Hepatocyte (in vitro differentiated cells): ENCODE data around the gene HSPBP1. TPM values are rescaled to one million over a fixed set of nuclear protein-coding genes. Genes with fewer than 3 reads are reported as not detected.

Experiments
- DNase-seq: peaks from one replicate; pipeline ENCODE4 v3.0.0-alpha.2; 2016; ENCODE audit warnings: low spot score
- H2AFZ ChIP-seq: fragments of 200-600 bp; sonication (generic); 2 replicates; pipeline ENCODE4 v1.6.0; 2016; ENCODE audit warnings: antibody characterized with exemption, mild to moderate bottlenecking
- H3K27ac ChIP-seq: fragments of 200-600 bp; sonication (generic); 2 replicates; pipeline ENCODE4 v1.5.1; 2016; ENCODE audit warnings: mild to moderate bottlenecking
- H3K27me3 ChIP-seq: fragments of 200-600 bp; sonication (generic); 2 replicates; pipeline ENCODE4 v1.6.1; 2016
- H3K36me3 ChIP-seq: fragments of 200-600 bp; sonication (generic); replicated peaks from 2 replicates; pipeline ENCODE4 v1.5.1; 2016; ENCODE audit warnings: low read depth; ENCODE audit not compliant: insufficient read depth
- H3K4me1 ChIP-seq: fragments of 200-600 bp; sonication (generic); 2 replicates; pipeline ENCODE4 v1.5.1; 2016; ENCODE audit warnings: mild to moderate bottlenecking, moderate library complexity; ENCODE audit not compliant: insufficient read depth
- H3K4me2 ChIP-seq: fragments of 200-600 bp; sonication (generic); 2 replicates; pipeline ENCODE4 v1.6.0; 2016
- H3K4me3 ChIP-seq: fragments of 200-600 bp; sonication (generic); 2 replicates; pipeline ENCODE4 v1.5.1; 2016; ENCODE audit warnings: mild to moderate bottlenecking
- H3K79me2 ChIP-seq: fragments of 200-600 bp; sonication (generic); 2 replicates; pipeline ENCODE4 v1.6.0; 2017; ENCODE audit warnings: mild to moderate bottlenecking
- H3K9me2 ChIP-seq: fragments of 200-600 bp; sonication (generic); replicated peaks from 2 replicates; pipeline ENCODE4 v1.6.0; 2017; ENCODE audit warnings: mild to moderate bottlenecking; ENCODE audit not compliant: insufficient read depth
- H3K9me3 ChIP-seq: fragments of 200-600 bp; sonication (generic); 2 replicates; pipeline ENCODE4 v1.5.1; 2016; ENCODE audit warnings: low read depth, mild to moderate bottlenecking
- H4K20me1 ChIP-seq: fragments of 200-600 bp; sonication (generic); 2 replicates; pipeline ENCODE4 v1.6.0; 2016; ENCODE audit warnings: mild to moderate bottlenecking; ENCODE audit not compliant: insufficient read depth, poor library complexity, severe bottlenecking
- EZH2 ChIP-seq: fragments of 200-600 bp; sonication (generic); IDR thresholded peaks from 2 replicates; pipeline ENCODE4 v1.6.1; 2016; ENCODE audit warnings: antibody characterized with exemption, mild to moderate bottlenecking, borderline replicate concordance
- EZH2phosphoT487 ChIP-seq: fragments of 200-600 bp; sonication (generic); IDR thresholded peaks from one replicate; pipeline ENCODE4 v1.6.1; 2018; ENCODE audit warnings: antibody characterized with exemption, mild to moderate bottlenecking, low read depth, moderate library complexity; ENCODE audit not compliant: unreplicated experiment, severe bottlenecking
- WGBS: methylation state at CpG from one replicate; pipeline ENCODE4 v1.1.6; 2016; ENCODE audit warnings: low lambda C conversion rate; ENCODE audit errors: missing lambda C conversion rate; 5-methylcytosine and 5-hydroxymethylcytosine counted together
- microRNA-seq: library from miRNA; unstranded; fragments of <30 nt; microRNA quantifications from one replicate; pipeline ENCODE4, GENCODE V29; 2017
- polyA plus RNA-seq: library from polyadenylated mRNA; unstranded; fragments of >200 nt; fragmentation: Nextera tagmentation; extraction: Ambion mirVana; gene quantifications from 2 replicates; pipeline ENCODE4 v1.2.1, GENCODE V29; 2016
- small RNA-seq: library from RNA; depleted of rRNA; stranded (forward); fragments of <200 nt; gene quantifications from one replicate; pipeline ENCODE3, GENCODE V24; 2014
- total RNA-seq: library from RNA; depleted of rRNA; stranded (reverse); fragments of >200 nt; gene quantifications from 2 replicates; pipeline ENCODE4 v1.2.3, GENCODE V29; 2014
- TF ChIP-seq, protein P1 (sequence below): fragments of 200-600 bp; sonication (generic); IDR thresholded peaks from 2 replicates; pipeline ENCODE4 v1.5.1; 2016; ENCODE audit warnings: antibody characterized with exemption, mild to moderate bottlenecking; ENCODE audit not compliant: poor library complexity

Gene HSPBP1
- total and polyA plus RNA-seq, 2 experiments from 2014 or later: 31.5 to 52.2 TPM

- no peak overlapping the region for H3K4me3 ChIP-seq
- no peaks in the 10 kb centered on the region for H3K79me2 ChIP-seq
- H3K27ac ChIP-seq: no peak overlapping the region
- 92% methylated on average over 7 of the region's 7 CpGs for WGBS
- no peaks in the 10 kb centered on the region for H3K9me3 ChIP-seq
- no peak overlapping the region for H3K4me2 ChIP-seq
- DNase-seq: no peak
- no peak overlapping the region for H2AFZ ChIP-seq
- no peaks in the 10 kb centered on the region for H3K9me2 ChIP-seq
- H4K20me1 ChIP-seq: no peaks in the 10 kb centered on the region
- H3K27me3 ChIP-seq: no peaks in the 10 kb centered on the region
- H3K36me3 ChIP-seq: no peaks in the 10 kb centered on the region
- no peak for TF ChIP-seq EZH2
- TF ChIP-seq, protein P1, sequence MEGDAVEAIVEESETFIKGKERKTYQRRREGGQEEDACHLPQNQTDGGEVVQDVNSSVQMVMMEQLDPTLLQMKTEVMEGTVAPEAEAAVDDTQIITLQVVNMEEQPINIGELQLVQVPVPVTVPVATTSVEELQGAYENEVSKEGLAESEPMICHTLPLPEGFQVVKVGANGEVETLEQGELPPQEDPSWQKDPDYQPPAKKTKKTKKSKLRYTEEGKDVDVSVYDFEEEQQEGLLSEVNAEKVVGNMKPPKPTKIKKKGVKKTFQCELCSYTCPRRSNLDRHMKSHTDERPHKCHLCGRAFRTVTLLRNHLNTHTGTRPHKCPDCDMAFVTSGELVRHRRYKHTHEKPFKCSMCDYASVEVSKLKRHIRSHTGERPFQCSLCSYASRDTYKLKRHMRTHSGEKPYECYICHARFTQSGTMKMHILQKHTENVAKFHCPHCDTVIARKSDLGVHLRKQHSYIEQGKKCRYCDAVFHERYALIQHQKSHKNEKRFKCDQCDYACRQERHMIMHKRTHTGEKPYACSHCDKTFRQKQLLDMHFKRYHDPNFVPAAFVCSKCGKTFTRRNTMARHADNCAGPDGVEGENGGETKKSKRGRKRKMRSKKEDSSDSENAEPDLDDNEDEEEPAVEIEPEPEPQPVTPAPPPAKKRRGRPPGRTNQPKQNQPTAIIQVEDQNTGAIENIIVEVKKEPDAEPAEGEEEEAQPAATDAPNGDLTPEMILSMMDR: no peak
- no peak for TF ChIP-seq EZH2phosphoT487
- H3K4me1 ChIP-seq: peaks cover 23% of the 10 kb centered on the region
Observed at GRCh38 chr19:55213547-55213946, 66.4 kb downstream of the HSPBP1 start.

DNA sequence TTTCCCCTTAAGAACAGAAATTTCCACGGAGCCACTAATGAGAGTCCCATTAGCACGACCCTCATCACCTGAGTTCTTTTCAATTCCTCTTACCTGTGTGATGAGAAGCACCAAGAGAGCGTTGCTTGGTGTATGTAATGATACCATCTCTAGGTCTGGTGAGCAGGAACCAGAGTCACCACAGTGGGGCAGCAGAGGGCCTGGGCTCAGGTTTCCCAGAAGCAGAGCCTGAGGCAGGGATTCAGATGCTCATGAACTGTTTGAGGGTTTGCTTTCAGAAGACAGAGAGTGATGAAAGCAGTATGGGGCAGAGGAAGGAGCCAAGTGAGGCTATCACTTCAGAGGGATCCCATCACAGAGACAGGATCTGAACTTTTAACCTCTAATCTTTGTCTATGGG lies 67.5 kb downstream of the HSPBP1 start:
- no peaks in the 10 kb centered on the region for H3K27me3 ChIP-seq
- H3K36me3 ChIP-seq: no peaks in the 10 kb centered on the region
- DNase-seq: peak; percentile 34
- 87% methylated on average over 3 of the region's 3 CpGs for WGBS
- H3K4me1 ChIP-seq: peaks cover 23% of the 10 kb centered on the region
- no peak overlapping the region for H3K4me2 ChIP-seq
- H3K4me3 ChIP-seq: no peak overlapping the region
- H3K79me2 ChIP-seq: no peaks in the 10 kb centered on the region
- no peak overlapping the region for H2AFZ ChIP-seq
- no peak overlapping the region for H3K27ac ChIP-seq
- H3K9me3 ChIP-seq: no peaks in the 10 kb centered on the region
- no peaks in the 10 kb centered on the region for H4K20me1 ChIP-seq
- TF ChIP-seq EZH2: no peak
- TF ChIP-seq, protein P1: peak; percentile 29
- H3K9me2 ChIP-seq: no peaks in the 10 kb centered on the region

Small RNAs within 50 kb of the gene (microRNA-seq; reads per million reads assigned to microRNA genes)
- gene MIR6802 (3.1 reads per million), gene MIR6803 (14.8 reads per million, percentile 32 among the genes with 10 or more reads in this experiment), gene MIR6804 (5.4 reads per million, percentile 11 among the genes with 10 or more reads in this experiment)

Small RNAs within 50 kb of the gene (small RNA-seq; reads per million reads assigned to genes)
- gene MIR6802: not detected
- gene MIR6803: not detected
- not detected for gene MIR6804

Other genes with a start within 250 kb of the HSPBP1 start
- 0.07 TPM in 1 of 2 replicates, not detected in the other for gene GP6, start 241.8 kb downstream of the HSPBP1 start, total RNA-seq
- gene GP6, start 241.8 kb downstream of the HSPBP1 start, polyA plus RNA-seq: 0.24 and 0.93 TPM in 2 replicates
- 14.5 and 17.3 TPM in 2 replicates for gene RDH13, start 217.0 kb downstream of the HSPBP1 start, total RNA-seq
- gene RDH13, start 217.0 kb downstream of the HSPBP1 start, polyA plus RNA-seq: 17.7 and 21.9 TPM in 2 replicates
- 20.5 and 25.7 TPM in 2 replicates for gene EPS8L1, start 204.2 kb downstream of the HSPBP1 start, total RNA-seq
- gene EPS8L1, start 204.2 kb downstream of the HSPBP1 start, polyA plus RNA-seq: 33.8 and 49.6 TPM in 2 replicates
- gene PPP1R12C, start 162.5 kb downstream of the HSPBP1 start, total RNA-seq: 69.7 and 71.8 TPM in 2 replicates
- 74.5 and 83.6 TPM in 2 replicates for gene PPP1R12C, start 162.5 kb downstream of the HSPBP1 start, polyA plus RNA-seq
- 9.6 and 11.5 TPM in 2 replicates for gene TNNT1, start 130.9 kb downstream of the HSPBP1 start, total RNA-seq
- 32.1 and 86.4 TPM in 2 replicates for gene TNNT1, start 130.9 kb downstream of the HSPBP1 start, polyA plus RNA-seq
- 1.4 and 2.9 TPM in 2 replicates for gene TNNI3, start 122.4 kb downstream of the HSPBP1 start, total RNA-seq
- 1.4 and 1.6 TPM in 2 replicates for gene TNNI3, start 122.4 kb downstream of the HSPBP1 start, polyA plus RNA-seq
- gene DNAAF3, start 113.5 kb downstream of the HSPBP1 start, total RNA-seq: 0.17 and 1.9 TPM in 2 replicates
- gene DNAAF3, start 113.5 kb downstream of the HSPBP1 start, polyA plus RNA-seq: 3.8 and 4.9 TPM in 2 replicates
- 0.60 and 1.4 TPM in 2 replicates for gene SYT5, start 99.8 kb downstream of the HSPBP1 start, total RNA-seq
- gene SYT5, start 99.8 kb downstream of the HSPBP1 start, polyA plus RNA-seq: 0.86 and 0.98 TPM in 2 replicates
- 30.9 and 31.5 TPM in 2 replicates for gene PTPRH, start 70.6 kb downstream of the HSPBP1 start, total RNA-seq
- 7.2 and 7.3 TPM in 2 replicates for gene PTPRH, start 70.6 kb downstream of the HSPBP1 start, polyA plus RNA-seq
- 18.6 and 21.1 TPM in 2 replicates for gene TMEM86B, start 51.3 kb downstream of the HSPBP1 start, total RNA-seq
- 48.6 and 62.3 TPM in 2 replicates for gene TMEM86B, start 51.3 kb downstream of the HSPBP1 start, polyA plus RNA-seq
- 37.1 and 39.5 TPM in 2 replicates for gene PPP6R1, start 21.1 kb downstream of the HSPBP1 start, total RNA-seq
- 76.0 and 79.3 TPM in 2 replicates for gene PPP6R1, start 21.1 kb downstream of the HSPBP1 start, polyA plus RNA-seq
- 3.3 and 13.2 TPM in 2 replicates for gene BRSK1, start 3.9 kb upstream of the HSPBP1 start, total RNA-seq
- gene BRSK1, start 3.9 kb upstream of the HSPBP1 start, polyA plus RNA-seq: 2.4 and 2.7 TPM in 2 replicates
- 10.6 and 25.4 TPM in 2 replicates for gene TMEM150B, start 45.2 kb upstream of the HSPBP1 start, total RNA-seq
- gene TMEM150B, start 45.2 kb upstream of the HSPBP1 start, polyA plus RNA-seq: 8.1 and 9.2 TPM in 2 replicates
- 13.6 and 22.8 TPM in 2 replicates for gene KMT5C, start 59.8 kb upstream of the HSPBP1 start, total RNA-seq
- gene KMT5C, start 59.8 kb upstream of the HSPBP1 start, polyA plus RNA-seq: 23.6 and 38.0 TPM in 2 replicates
- 0.20 and 0.50 TPM in 2 replicates for gene COX6B2, start 74.6 kb upstream of the HSPBP1 start, total RNA-seq
- 4.5 and 7.8 TPM in 2 replicates for gene COX6B2, start 74.6 kb upstream of the HSPBP1 start, polyA plus RNA-seq
- not detected in 2 replicates for gene GARIN5B, start 83.2 kb upstream of the HSPBP1 start, total RNA-seq
- 0.18 TPM in 1 of 2 replicates, not detected in the other for gene GARIN5B, start 83.2 kb upstream of the HSPBP1 start, polyA plus RNA-seq
- gene IL11, start 90.4 kb upstream of the HSPBP1 start, total RNA-seq: 1.4 and 4.4 TPM in 2 replicates
- gene IL11, start 90.4 kb upstream of the HSPBP1 start, polyA plus RNA-seq: 6.6 and 8.5 TPM in 2 replicates
- not detected in 2 replicates for gene TMEM190, start 96.7 kb upstream of the HSPBP1 start, total RNA-seq
- 6.6 and 13.0 TPM in 2 replicates for gene TMEM190, start 96.7 kb upstream of the HSPBP1 start, polyA plus RNA-seq
- gene TMEM238, start 104.2 kb upstream of the HSPBP1 start, total RNA-seq: 1.8 and 9.1 TPM in 2 replicates
- gene TMEM238, start 104.2 kb upstream of the HSPBP1 start, polyA plus RNA-seq: 29.6 and 39.2 TPM in 2 replicates
- gene RPL28, start 105.8 kb upstream of the HSPBP1 start, total RNA-seq: 604 and 984 TPM in 2 replicates
- 410 and 437 TPM in 2 replicates for gene RPL28, start 105.8 kb upstream of the HSPBP1 start, polyA plus RNA-seq
- gene UBE2S, start 127.7 kb upstream of the HSPBP1 start, total RNA-seq: 18.5 and 20.4 TPM in 2 replicates
- 105 and 116 TPM in 2 replicates for gene UBE2S, start 127.7 kb upstream of the HSPBP1 start, polyA plus RNA-seq
- gene SHISA7, start 163.2 kb upstream of the HSPBP1 start, total RNA-seq: not detected in 2 replicates
- not detected in 2 replicates for gene SHISA7, start 163.2 kb upstream of the HSPBP1 start, polyA plus RNA-seq
- 79.3 and 90.4 TPM in 2 replicates for gene ISOC2, start 181.5 kb upstream of the HSPBP1 start, total RNA-seq
- 64.2 and 72.2 TPM in 2 replicates for gene ISOC2, start 181.5 kb upstream of the HSPBP1 start, polyA plus RNA-seq
- not detected in 2 replicates for gene C19orf85, start 184.6 kb upstream of the HSPBP1 start, total RNA-seq
- not detected in 2 replicates for gene C19orf85, start 184.6 kb upstream of the HSPBP1 start, polyA plus RNA-seq
- gene ZNF628, start 196.5 kb upstream of the HSPBP1 start, total RNA-seq: 2.2 and 4.7 TPM in 2 replicates
- 1.0 and 1.2 TPM in 2 replicates for gene ZNF628, start 196.5 kb upstream of the HSPBP1 start, polyA plus RNA-seq
- 14.0 and 22.3 TPM in 2 replicates for gene NAT14, start 205.1 kb upstream of the HSPBP1 start, total RNA-seq
- 40.3 and 43.6 TPM in 2 replicates for gene NAT14, start 205.1 kb upstream of the HSPBP1 start, polyA plus RNA-seq
- 0.04 and 0.80 TPM in 2 replicates for gene SSC5D, start 208.3 kb upstream of the HSPBP1 start, total RNA-seq
- 3.2 and 5.1 TPM in 2 replicates for gene SSC5D, start 208.3 kb upstream of the HSPBP1 start, polyA plus RNA-seq